Measurements from ENCODE around the gene GBP7. TPM values are rescaled to one million over a fixed set of nuclear protein-coding genes. Genes with fewer than 3 reads are reported as not detected.

Gene GBP7
- total RNA-seq, 1 experiment from 2014 or later, result not detected

- Histone ChIP-seq H3K36me3 (ENCODE audit: low read depth) (no peaks in the 10 kb centered on the region), H4K20me1 (ENCODE audit: insufficient read depth) (no peaks in the 10 kb centered on the region), H3K4me3 (no peak overlapping the region), H3K27ac (no peak overlapping the region), H3K4me2 (no peak overlapping the region), H3K9me3 (ENCODE audit: insufficient read depth, low read depth) (no peaks in the 10 kb centered on the region; the same call in 1 of the 2 replicates), H3K4me1 (replicated peaks; ENCODE audit: insufficient read depth) (no peaks in the 10 kb centered on the region), H3F3A (ENCODE audit: insufficient read depth, low read depth) (no peaks in the 10 kb centered on the region), H3K27me3 (ENCODE audit: insufficient read depth, low read depth) (no peaks in the 10 kb centered on the region), H2AFZ (no peak overlapping the region), H3K9me2 (ENCODE audit: insufficient read depth) (no peaks in the 10 kb centered on the region), H3K79me2 (ENCODE audit: low read depth) (no peaks in the 10 kb centered on the region)
- TF ChIP-seq, protein P1, sequence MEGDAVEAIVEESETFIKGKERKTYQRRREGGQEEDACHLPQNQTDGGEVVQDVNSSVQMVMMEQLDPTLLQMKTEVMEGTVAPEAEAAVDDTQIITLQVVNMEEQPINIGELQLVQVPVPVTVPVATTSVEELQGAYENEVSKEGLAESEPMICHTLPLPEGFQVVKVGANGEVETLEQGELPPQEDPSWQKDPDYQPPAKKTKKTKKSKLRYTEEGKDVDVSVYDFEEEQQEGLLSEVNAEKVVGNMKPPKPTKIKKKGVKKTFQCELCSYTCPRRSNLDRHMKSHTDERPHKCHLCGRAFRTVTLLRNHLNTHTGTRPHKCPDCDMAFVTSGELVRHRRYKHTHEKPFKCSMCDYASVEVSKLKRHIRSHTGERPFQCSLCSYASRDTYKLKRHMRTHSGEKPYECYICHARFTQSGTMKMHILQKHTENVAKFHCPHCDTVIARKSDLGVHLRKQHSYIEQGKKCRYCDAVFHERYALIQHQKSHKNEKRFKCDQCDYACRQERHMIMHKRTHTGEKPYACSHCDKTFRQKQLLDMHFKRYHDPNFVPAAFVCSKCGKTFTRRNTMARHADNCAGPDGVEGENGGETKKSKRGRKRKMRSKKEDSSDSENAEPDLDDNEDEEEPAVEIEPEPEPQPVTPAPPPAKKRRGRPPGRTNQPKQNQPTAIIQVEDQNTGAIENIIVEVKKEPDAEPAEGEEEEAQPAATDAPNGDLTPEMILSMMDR (conservative IDR thresholded peaks at IDR 0.05), result no peak
- TF ChIP-seq EZH2 (IDR thresholded peaks at IDR 0.05; ENCODE audit: low read depth), result no peak
- no peak for DNase-seq
- ChIA-PET CTCF (no interaction called here), POLR2A (ENCODE audit: unreplicated experiment) (no interaction called here)
- intact Hi-C loops (cut with micrococcal nuclease; ENCODE audit: unreplicated experiment), result no loop called here
- no TSS peak for BruUV-seq (replicated peaks)
Observed at GRCh38 chr1:89165811-89166210, 10.0 kb downstream of the GBP7 start.

DNA sequence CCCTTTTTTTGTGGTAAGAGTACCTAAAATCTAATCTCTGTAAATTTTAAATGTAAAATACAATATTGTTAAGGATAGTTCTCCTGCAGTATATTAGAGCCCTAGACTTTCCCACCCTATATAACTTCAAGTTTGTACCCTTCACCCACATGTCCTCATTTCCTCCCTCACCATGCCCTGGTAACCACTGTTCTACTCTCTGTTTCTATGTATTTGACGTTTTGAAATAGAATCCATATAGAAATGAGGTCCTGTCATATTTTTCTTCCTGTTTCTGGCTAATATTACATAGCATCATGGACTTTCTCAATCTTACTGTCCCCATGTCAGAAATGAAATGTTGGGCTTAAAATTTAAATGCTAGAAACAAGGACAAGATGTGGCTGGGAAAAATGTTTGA, 24.8 kb downstream of the GBP7 start:
- no peak for DNase-seq
- Histone ChIP-seq H3K27me3 (ENCODE audit: insufficient read depth, low read depth) (no peaks in the 10 kb centered on the region), H3F3A (ENCODE audit: insufficient read depth, low read depth) (no peaks in the 10 kb centered on the region), H3K36me3 (ENCODE audit: low read depth) (no peaks in the 10 kb centered on the region), H3K4me2 (no peak overlapping the region), H3K79me2 (ENCODE audit: low read depth) (no peaks in the 10 kb centered on the region), H3K9me2 (ENCODE audit: insufficient read depth) (no peaks in the 10 kb centered on the region), H2AFZ (no peak overlapping the region), H4K20me1 (ENCODE audit: insufficient read depth) (no peaks in the 10 kb centered on the region), H3K9me3 (ENCODE audit: insufficient read depth, low read depth) (no peaks in the 10 kb centered on the region), H3K27ac (no peak overlapping the region), H3K4me3 (no peak overlapping the region), H3K4me1 (replicated peaks; ENCODE audit: insufficient read depth) (no peaks in the 10 kb centered on the region)
- CTCF ChIA-PET, result no interaction called here
- intact Hi-C loops (cut with micrococcal nuclease; ENCODE audit: unreplicated experiment), result no loop called here
- TF ChIP-seq, protein P1 (conservative IDR thresholded peaks at IDR 0.05), result no peak
- TF ChIP-seq EZH2 (IDR thresholded peaks at IDR 0.05; ENCODE audit: low read depth), result no peak
- POLR2A ChIA-PET (ENCODE audit: unreplicated experiment), result no interaction called here
- BruUV-seq (replicated peaks), result no TSS peak

GRCh38 chr1:89149976-89150375, 25.8 kb downstream of the GBP7 start:
- no TSS peak for BruUV-seq (replicated peaks)
- Histone ChIP-seq H3F3A (ENCODE audit: insufficient read depth, low read depth) (no peaks in the 10 kb centered on the region), H3K9me2 (ENCODE audit: insufficient read depth) (no peaks in the 10 kb centered on the region), H3K27ac (no peak overlapping the region), H2AFZ (no peak overlapping the region), H3K27me3 (ENCODE audit: insufficient read depth, low read depth) (no peaks in the 10 kb centered on the region), H3K36me3 (ENCODE audit: low read depth) (no peaks in the 10 kb centered on the region), H4K20me1 (ENCODE audit: insufficient read depth) (no peaks in the 10 kb centered on the region), H3K4me1 (replicated peaks; ENCODE audit: insufficient read depth) (no peaks in the 10 kb centered on the region), H3K4me2 (no peak overlapping the region), H3K9me3 (ENCODE audit: insufficient read depth, low read depth) (no peaks in the 10 kb centered on the region), H3K79me2 (ENCODE audit: low read depth) (no peaks in the 10 kb centered on the region), H3K4me3 (no peak overlapping the region)
- TF ChIP-seq, protein P1 (conservative IDR thresholded peaks at IDR 0.05), result no peak
- TF ChIP-seq EZH2 (IDR thresholded peaks at IDR 0.05; ENCODE audit: low read depth), result no peak
- ChIA-PET CTCF (no interaction called here), POLR2A (ENCODE audit: unreplicated experiment) (no interaction called here)
- DNase-seq, result peak in 1 of 2 experiments; percentile 30
- intact Hi-C loops (cut with micrococcal nuclease; ENCODE audit: unreplicated experiment), result no loop called here
